ENCODE data around the gene TMEM259.
"Not testable (repeated sequence)": the region's sequence is repeated elsewhere in the genome, so short reads cannot be mapped to it uniquely, and the experiment has no call there.

- not testable (repeated sequence) for TF ChIP-seq NCOR1 (IDR thresholded peaks at IDR 0.05); TCF7L2 (IDR thresholded peaks at IDR 0.05; ENCODE audit: low read depth, low read length); CTCF (IDR thresholded peaks at IDR 0.05 in 2 of 3, conservative IDR thresholded peaks at IDR 0.05 in 1 of 3; ENCODE audit: insufficient read depth in 2 of 3, low read depth in 1 of 3, low read length in 3 of 3); ZNF77 (CRISPR knock-in tag; IDR thresholded peaks at IDR 0.05)
Measured at GRCh38 chr19:1023883-1024188, 2.9 kb upstream of the TMEM259 start.
